Measurements from ENCODE around the gene MAPK12.

DNA sequence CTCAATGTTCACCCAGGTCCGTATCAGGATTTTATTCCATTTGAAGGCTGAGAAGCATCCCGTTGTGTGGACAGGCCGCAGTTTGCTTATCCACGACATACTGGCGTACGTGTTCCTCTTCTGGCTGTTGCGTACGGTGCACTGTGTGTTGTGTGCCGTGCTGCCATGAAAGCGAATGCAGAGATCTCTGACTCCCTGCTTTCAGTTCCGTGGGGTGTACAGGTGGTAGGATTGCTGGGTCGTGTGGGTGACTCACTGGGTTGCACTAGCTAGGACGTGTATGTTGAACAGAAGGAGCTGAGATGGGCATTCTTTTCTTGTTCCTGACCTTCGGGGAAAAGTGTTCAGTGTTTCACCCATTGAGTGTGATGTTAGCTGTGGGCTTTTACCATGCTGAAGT is 50.3 kb downstream of the MAPK12 start:
- TF ChIP-seq CTCF (IDR thresholded peaks at IDR 0.05) (no peak), EP300 (IDR thresholded peaks at IDR 0.05) (no peak)
